ENCODE data around the gene S100A14. TPM values are rescaled to one million over a fixed set of nuclear protein-coding genes. Genes with fewer than 3 reads are reported as not detected.

Gene S100A14
- total RNA-seq, 6 donors from 2014 or later: 76.5 to 239 (median 133) TPM

DNA sequence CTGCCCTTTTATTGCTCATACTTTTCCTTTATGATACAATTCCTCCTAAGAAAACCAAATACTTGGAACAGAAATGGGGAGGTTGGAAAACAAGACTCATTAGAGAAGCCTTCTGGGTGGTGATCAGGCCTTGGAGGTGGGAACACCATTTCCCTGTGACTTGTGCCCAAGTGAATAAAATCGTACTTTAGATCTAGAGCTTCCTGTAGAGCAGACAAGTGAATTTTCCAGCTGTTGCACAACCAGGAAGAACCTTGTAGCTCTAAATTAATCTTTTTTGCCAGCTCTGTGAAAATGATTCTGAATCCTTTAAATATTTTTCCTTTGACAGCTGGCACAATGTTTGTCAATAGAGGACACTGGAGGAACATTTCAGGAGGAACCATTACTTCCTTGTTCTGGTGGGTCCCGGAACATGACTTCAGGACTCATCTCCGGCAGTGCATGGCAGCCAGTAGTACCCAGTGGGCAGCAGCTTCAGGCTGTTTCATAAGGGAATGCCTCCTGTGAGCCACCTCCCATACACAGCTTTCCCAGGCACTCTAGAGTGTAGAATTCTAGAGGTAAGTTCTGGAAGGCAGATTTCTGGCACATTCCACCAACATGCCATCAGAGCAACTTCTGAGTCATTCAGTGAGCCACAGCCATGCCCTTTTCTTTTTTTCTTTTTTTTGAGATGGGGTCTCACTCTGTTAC is 36.8 kb upstream of the S100A14 start:
- no peaks in the 10 kb centered on the region for H3K27me3 ChIP-seq
- H3K4me1 ChIP-seq: peaks cover 6 to 17% (median 9%) of the 10 kb centered on the region in 4 donors
- no peaks in the 10 kb centered on the region for H3K36me3 ChIP-seq
- no peaks in the 10 kb centered on the region for H3K9me3 ChIP-seq
- DNase-seq: peak in 1 of 2 donors; percentile 56
- no peak for TF ChIP-seq POLR2AphosphoS5 (IDR thresholded peaks at IDR 0.05)
- TF ChIP-seq POLR2A (IDR thresholded peaks at IDR 0.05): no peak
- no peak for TF ChIP-seq EP300 (IDR thresholded peaks at IDR 0.05)
- TF ChIP-seq, protein P1, sequence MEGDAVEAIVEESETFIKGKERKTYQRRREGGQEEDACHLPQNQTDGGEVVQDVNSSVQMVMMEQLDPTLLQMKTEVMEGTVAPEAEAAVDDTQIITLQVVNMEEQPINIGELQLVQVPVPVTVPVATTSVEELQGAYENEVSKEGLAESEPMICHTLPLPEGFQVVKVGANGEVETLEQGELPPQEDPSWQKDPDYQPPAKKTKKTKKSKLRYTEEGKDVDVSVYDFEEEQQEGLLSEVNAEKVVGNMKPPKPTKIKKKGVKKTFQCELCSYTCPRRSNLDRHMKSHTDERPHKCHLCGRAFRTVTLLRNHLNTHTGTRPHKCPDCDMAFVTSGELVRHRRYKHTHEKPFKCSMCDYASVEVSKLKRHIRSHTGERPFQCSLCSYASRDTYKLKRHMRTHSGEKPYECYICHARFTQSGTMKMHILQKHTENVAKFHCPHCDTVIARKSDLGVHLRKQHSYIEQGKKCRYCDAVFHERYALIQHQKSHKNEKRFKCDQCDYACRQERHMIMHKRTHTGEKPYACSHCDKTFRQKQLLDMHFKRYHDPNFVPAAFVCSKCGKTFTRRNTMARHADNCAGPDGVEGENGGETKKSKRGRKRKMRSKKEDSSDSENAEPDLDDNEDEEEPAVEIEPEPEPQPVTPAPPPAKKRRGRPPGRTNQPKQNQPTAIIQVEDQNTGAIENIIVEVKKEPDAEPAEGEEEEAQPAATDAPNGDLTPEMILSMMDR (IDR thresholded peaks at IDR 0.05): no peak
- 31 to 63% methylated on average over 3 of the region's 3 CpGs for WGBS, 2 donors
- peak overlapping the region; percentile 32 to 74 (median 66) for H3K27ac ChIP-seq
- peak; percentile 58 to 79 for ATAC-seq (ENCODE audit: low FRiP score in 2 of 2)
- no peak overlapping the region for H3K4me3 ChIP-seq

- TF ChIP-seq, protein P1 (IDR thresholded peaks at IDR 0.05): no peak
- no peak for TF ChIP-seq EP300 (IDR thresholded peaks at IDR 0.05)
- TF ChIP-seq POLR2A (IDR thresholded peaks at IDR 0.05): no peak
- no peak for TF ChIP-seq POLR2AphosphoS5 (IDR thresholded peaks at IDR 0.05)
- H3K9me3 ChIP-seq: no peaks in the 10 kb centered on the region
- ATAC-seq (ENCODE audit: low FRiP score in 2 of 2): no peak
- peaks cover 6 to 23% (median 16%) of the 10 kb centered on the region in 4 donors for H3K4me1 ChIP-seq
- no peak overlapping the region for H3K4me3 ChIP-seq
- H3K27me3 ChIP-seq: no peaks in the 10 kb centered on the region
- 63 to 90% methylated on average over 1 of the region's 1 CpG for WGBS, 2 donors
- no peak for DNase-seq
- peaks cover 0 to 4% (median 2%) of the 10 kb centered on the region in 4 donors for H3K36me3 ChIP-seq
- H3K27ac ChIP-seq: no peak overlapping the region
Measured at GRCh38 chr1:153651771-153652170, 35.6 kb upstream of the S100A14 start.

- no peak overlapping the region for H3K4me3 ChIP-seq
- H3K9me3 ChIP-seq: no peaks in the 10 kb centered on the region
- DNase-seq (no peak), ATAC-seq (ENCODE audit: low FRiP score in 2 of 2) (no peak)
- H3K27ac ChIP-seq: no peak overlapping the region
- TF ChIP-seq POLR2A (IDR thresholded peaks at IDR 0.05): no peak
- TF ChIP-seq, protein P1 (IDR thresholded peaks at IDR 0.05): no peak
- peaks cover 6 to 33% (median 17%) of the 10 kb centered on the region in 4 donors for H3K4me1 ChIP-seq
- H3K27me3 ChIP-seq: no peaks in the 10 kb centered on the region
- 73 to 89% methylated on average over 2 of the region's 2 CpGs for WGBS, 2 donors
- H3K36me3 ChIP-seq: peaks cover 9 to 24% (median 16%) of the 10 kb centered on the region in 4 donors
Measured at GRCh38 chr1:153649863-153650235, 33.7 kb upstream of the S100A14 start.

DNA sequence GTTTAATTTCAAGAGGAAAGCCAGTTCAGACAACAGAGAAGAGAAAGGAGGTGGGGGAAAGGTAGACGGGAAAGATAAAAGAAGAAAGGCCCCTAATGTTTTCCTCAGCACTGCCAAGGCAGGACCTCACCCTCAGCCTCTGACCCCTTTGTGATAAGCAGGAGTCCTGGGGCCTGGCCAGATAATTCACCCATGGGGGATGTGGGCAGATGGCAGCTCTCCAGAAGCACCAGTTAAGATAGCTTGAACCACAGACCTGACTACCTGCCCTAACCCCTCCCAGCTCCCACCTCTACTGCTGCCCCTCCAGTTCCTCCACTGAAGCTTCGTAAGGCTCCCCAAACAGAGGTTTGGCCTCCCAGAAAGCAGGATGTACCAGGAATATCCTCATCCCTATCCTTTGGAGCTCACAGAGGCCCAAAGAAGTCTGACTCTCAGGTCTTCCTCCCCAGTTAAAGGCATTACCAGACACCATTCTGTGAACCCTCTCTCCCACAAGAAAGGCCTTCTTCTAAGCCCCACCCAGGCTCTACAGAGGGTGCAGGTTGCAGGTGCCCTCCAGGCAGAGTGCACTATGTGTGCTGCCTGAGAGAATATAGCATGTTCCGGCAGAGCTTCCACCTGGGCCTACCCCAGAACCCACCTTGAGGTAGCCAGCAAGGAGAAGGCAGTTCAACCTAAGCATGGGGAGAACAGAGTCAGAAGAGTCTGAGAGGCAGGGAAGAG is 33.2 kb upstream of the S100A14 start:
- peaks cover 9 to 29% (median 19%) of the 10 kb centered on the region in 4 donors for H3K36me3 ChIP-seq
- H3K4me3 ChIP-seq: no peak overlapping the region
- peak overlapping the region in 1 of 4 donors; percentile 28 for H3K27ac ChIP-seq
- no peaks in the 10 kb centered on the region for H3K9me3 ChIP-seq
- DNase-seq (no peak), ATAC-seq (ENCODE audit: low FRiP score in 2 of 2) (no peak)
- 42 to 50% methylated on average over 3 of the region's 3 CpGs for WGBS, 2 donors
- peaks cover 6 to 33% (median 17%) of the 10 kb centered on the region in 4 donors for H3K4me1 ChIP-seq
- no peak for TF ChIP-seq EP300 (IDR thresholded peaks at IDR 0.05)
- TF ChIP-seq, protein P1 (IDR thresholded peaks at IDR 0.05): no peak
- no peak for TF ChIP-seq POLR2A (IDR thresholded peaks at IDR 0.05)
- TF ChIP-seq POLR2AphosphoS5 (IDR thresholded peaks at IDR 0.05): no peak
- H3K27me3 ChIP-seq: no peaks in the 10 kb centered on the region

Measured in upper lobe of left lung (tissue), 6 donors.